KOPT-K1 (cell line): Measurements from ENCODE around the gene RHEBL1.

ENCODE experiments used
- H3K27ac ChIP-seq: fragments of 200-600 bp; sonication (generic); 2 replicates; pipeline ENCODE4 v1.5.1; 2016; ENCODE audit warnings: antibody characterized with exemption, mild to moderate bottlenecking, low read depth, low read length; ENCODE audit not compliant: poor library complexity, severe bottlenecking
- H3K36me3 ChIP-seq: fragments of 200-600 bp; sonication (generic); 2 replicates; pipeline ENCODE4 v1.5.1; 2017; ENCODE audit warnings: antibody characterized with exemption, mild to moderate bottlenecking, low read length, moderate library complexity; ENCODE audit not compliant: insufficient read depth
- H3K9me3 ChIP-seq: fragments of 200-600 bp; sonication (generic); 2 replicates; pipeline ENCODE4 v1.5.1; 2017; ENCODE audit warnings: antibody characterized with exemption, low read length, mild to moderate bottlenecking; ENCODE audit not compliant: insufficient read depth, poor library complexity, severe bottlenecking

RHEBL1 gene, protein sequence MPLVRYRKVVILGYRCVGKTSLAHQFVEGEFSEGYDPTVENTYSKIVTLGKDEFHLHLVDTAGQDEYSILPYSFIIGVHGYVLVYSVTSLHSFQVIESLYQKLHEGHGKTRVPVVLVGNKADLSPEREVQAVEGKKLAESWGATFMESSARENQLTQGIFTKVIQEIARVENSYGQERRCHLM

DNA sequence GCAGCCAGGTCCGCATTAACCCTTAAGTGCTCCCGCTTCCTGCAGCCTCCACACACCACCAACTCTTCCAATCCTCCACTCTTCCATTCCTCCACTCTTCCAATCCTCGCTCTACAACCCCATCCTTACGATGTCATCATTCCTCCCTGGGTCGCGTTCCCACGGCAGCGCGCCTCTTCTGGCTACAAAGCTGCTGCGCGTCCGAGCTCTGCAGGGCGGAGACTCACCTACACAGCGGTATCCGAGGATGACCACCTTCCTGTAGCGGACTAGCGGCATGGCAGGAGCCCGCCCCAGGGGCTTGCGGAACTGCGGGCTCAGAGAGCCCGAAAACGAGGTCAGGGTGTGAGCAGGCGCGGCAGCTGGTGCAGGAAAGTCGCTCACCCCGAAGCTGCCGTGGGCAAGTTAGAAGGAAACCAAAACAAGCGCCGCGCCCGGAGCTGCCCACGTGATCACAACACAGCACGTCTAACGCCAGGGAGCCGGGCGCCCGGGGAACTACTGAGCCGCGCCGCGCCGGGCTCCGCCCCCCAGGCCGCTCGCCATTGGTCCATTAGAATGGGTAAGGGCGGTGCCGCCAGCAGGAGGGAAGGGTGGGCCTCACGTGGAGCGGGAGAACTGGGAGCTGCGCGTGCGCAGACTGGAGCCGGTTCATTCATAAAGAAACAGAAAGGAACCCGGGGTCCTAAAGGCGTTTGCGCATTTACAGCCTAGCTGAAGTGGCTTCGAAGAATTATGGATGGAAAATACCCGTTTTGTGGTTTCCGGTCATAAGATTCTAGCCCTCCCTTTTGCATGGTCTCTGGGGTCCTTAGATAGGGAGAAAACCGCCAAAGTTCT, at the start of gene RHEBL1:
RHEBL1 (minus strand) TSS at position 473 of the 840 bp plus-strand sequence; CDS start at position 279, 194 bp downstream.
- Histone ChIP-seq H3K9me3 (no peaks in the 10 kb centered on the region), H3K27ac (peak within 1 kb of the TSS; percentile 67), H3K36me3 (no peaks in the 10 kb centered on the region)

DNA sequence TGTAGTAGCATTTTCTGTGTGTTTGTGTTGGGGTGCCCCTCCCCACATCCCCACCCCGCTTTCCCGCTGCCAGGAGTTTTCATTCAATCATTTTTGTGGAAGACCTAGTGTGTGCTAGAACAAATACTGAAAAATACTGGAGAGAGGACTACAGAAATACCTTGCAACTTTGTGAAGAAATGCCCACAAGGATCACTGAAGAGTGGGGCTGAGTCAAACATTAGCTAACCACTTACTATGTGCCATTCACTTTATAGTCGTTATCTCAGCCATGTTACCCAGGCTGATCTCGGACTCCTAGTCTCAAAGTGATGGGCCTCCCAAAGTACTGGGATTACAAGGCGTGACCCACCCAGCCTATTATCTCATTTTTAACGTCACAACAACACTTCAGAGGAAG, 41.4 kb upstream of the RHEBL1 start:
- Histone ChIP-seq H3K9me3 (no peaks in the 10 kb centered on the region), H3K27ac (peak overlapping the region; percentile 66), H3K36me3 (no peaks in the 10 kb centered on the region; the same call in 1 of the 2 replicates)

DNA sequence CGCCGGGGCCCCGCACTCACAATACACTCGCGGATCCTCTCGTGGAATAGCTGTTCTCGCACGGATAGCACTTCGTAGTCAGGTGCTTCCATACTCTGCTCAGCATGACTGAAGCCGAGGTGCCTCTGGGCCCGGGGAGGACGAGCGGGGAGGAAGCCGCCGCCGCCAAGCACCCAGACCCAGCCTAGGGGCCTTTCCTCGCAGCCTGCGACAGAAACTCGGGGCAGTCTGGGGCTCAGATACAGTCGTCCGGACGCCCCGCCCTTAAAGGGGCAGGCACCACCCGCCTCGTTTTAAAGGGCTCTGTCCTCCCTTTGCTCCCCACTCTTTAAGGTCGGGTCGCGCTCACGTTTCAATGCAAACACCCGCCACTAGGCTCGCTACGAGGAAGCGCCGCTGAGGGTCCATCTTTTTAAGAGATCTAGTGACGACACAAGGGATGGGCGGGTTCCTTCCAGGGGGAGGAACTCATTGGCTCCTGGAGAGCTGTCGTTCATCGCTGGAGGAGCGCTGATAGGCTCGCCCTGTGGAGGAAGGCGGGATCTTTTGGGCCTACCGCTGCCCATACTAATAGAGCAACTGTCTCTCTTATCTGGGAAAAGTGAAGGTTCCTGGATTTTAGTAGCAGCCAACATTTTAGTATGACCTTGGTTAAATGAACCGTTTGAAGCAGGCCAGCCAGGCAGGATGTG, 40.8 kb upstream of the RHEBL1 start, which contains the start of gene LMBR1L:
LMBR1L (minus strand) TSS at position 384 of the 692 bp plus-strand sequence; CDS start at position 92, 292 bp downstream.
- Histone ChIP-seq H3K9me3 (no peaks in the 10 kb centered on the region), H3K27ac (peak within 1 kb of the TSS; percentile 66), H3K36me3 (no peaks in the 10 kb centered on the region; the same call in 1 of the 2 replicates)

DNA sequence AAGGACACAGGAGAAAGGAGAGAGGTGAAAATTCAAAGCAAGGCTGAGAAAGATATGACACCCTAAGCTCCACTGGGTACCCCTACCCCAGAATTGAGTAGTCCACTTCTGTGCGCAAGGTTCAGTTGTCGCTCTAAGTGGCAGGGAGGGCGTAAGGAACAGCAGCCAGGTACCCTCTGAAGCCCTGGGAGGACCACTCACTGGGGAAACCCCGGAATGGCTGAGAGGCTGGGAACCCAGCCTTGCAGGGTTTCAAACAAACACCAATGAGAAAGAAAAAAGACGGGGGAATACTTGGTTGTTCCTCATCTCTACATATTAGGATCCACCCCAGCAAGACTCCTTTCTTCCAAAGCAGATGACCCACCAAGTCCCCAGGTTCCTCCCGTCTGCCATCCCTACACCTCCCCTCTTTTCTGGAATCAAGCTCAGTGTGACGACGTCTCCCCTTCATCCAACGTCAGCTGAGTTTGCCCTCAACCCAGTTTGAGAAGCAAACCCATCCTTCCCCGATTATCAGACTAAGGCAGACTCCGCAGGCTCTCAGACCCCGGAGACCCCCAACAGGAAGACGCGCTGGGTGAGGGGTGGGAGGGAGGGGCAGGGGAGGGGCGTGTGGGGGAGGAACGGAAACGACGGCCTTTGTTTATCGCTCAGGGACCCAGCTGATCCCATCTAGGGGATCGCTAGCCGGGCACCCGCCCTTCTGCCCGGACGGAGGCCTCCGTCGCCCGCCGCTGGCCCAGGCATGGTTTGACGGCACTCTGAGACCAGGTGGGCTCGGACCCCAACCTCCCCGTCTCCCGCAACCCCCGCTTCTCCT, 40.1 kb upstream of the RHEBL1 start:
- H3K27ac ChIP-seq: peak overlapping the region; percentile 66
- no peaks in the 10 kb centered on the region for H3K9me3 ChIP-seq
- H3K36me3 ChIP-seq: peaks cover 3% of the 10 kb centered on the region; the same call in 1 of the 2 replicates

DNA sequence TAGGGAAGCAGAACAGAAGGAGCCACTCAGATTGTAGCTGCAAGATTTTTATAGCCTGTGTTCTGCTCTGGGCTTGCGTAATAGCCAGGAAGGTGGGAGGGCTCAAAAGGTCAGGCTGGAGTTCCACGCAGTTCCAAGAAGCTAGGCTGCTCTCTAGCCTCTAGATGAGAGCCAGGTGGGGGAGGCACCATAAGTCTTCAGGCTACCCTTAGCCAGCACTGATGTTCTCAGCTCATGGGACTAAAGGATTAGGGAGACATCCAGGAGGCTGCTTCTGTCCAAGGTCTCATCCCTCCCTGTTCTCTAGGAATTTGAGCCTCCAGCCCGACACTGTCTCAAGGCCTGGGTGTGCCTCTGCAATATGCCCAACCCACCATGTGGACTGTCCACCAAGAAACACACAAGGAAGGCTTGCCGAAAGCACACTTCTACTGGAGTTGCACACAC, 39.2 kb upstream of the RHEBL1 start:
- H3K9me3 ChIP-seq: no peaks in the 10 kb centered on the region

DNA sequence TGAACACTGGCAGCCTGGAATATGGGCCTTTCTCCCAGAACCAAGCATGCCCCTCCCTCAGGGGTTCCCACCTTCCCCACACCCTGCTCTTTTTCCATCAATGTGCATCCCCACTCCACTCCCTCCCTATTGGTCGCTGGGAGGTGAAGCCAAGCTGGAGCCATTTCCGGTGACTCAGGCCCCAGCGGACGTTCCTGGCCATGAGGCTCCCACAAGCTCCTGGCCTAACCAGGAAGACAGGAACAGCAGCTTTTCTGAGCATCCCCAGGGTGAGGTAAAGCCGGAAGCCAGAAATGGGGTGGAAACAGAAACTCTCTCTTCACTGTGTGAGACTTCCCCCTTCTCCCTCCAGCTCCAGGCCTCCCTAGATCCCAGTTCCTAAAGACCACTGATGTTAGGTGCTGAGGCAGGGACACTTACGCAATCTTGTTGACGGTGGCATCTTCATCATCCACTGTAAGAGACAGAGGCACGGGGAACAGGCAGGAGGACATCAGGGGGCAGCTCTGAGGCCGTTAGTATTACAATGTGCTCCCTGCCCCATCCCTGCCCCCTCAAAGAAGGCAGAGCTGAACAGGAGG, 35.8 kb upstream of the RHEBL1 start:
- H3K9me3 ChIP-seq: no peaks in the 10 kb centered on the region
- H3K27ac ChIP-seq: no peak overlapping the region
- peaks cover 45% of the 10 kb centered on the region for H3K36me3 ChIP-seq

More for the DNA sequence above, 39.2 kb upstream of the RHEBL1 start:
- Histone ChIP-seq H3K36me3 (peaks cover 11% of the 10 kb centered on the region), H3K27ac (no peak overlapping the region)

DNA sequence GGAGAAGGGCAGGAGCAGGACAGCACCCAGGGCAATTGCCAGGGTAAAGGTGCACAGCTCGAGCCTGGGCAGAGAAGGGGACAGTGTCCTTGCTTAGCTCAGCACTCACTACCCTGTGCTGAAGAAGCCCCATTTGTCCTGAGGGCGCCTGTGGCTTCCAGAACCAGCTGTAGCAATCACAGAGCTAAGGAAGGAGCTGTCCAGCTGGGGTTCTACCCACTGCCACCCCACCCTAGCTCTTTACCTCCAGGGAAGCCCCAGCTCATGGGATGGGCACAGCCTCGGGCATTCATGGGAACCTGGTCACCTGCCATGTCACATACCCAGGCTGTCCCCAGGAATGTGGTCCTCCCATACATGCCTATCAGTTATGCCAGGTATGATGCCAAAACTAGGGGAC, 35.0 kb upstream of the RHEBL1 start:
- Histone ChIP-seq H3K27ac (no peak overlapping the region), H3K9me3 (no peaks in the 10 kb centered on the region), H3K36me3 (peaks cover 53% of the 10 kb centered on the region)

DNA sequence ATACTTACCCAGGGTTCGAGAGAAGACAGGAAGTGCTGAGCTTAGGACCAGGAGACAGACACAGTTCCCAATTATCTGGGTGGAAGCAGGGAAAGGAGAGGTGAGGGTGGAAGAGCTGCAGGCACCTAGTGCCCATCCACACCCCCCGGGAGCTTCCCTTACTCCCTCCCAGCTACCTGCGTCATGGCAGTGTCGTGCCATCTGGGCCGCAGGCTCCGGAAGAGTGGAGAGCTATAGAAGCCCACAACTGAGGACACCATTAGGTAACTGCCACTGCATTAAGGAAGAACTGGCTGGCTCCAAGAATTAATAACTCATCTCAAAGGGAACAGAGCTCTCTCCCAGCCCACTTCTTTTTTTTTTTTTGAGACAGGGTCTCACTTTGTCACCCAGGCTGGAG, 30.6 kb upstream of the RHEBL1 start:
- Histone ChIP-seq H3K36me3 (peaks cover 68% of the 10 kb centered on the region), H3K9me3 (no peaks in the 10 kb centered on the region), H3K27ac (no peak overlapping the region)

DNA sequence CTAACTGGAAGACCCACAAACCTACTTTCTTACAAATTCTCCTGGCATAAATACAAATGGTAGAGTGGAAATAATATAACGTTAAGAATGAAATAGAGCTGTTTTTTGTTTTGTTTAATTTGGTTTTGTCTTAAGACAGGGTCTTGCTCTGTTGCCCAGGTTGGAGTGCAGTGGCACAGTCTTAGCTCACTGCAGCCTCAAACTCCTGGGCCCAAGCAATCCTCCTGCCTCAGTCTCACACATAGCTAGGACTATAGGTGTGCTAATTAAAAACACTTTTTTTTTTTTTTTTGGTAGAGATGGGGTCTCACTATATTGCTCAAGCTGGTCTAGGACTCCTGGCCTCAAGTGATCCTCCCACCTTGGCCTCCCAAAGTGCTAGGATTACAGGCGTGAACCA, 28.9 kb upstream of the RHEBL1 start:
- Histone ChIP-seq H3K36me3 (peaks cover 54% of the 10 kb centered on the region), H3K27ac (no peak overlapping the region), H3K9me3 (no peaks in the 10 kb centered on the region)

DNA sequence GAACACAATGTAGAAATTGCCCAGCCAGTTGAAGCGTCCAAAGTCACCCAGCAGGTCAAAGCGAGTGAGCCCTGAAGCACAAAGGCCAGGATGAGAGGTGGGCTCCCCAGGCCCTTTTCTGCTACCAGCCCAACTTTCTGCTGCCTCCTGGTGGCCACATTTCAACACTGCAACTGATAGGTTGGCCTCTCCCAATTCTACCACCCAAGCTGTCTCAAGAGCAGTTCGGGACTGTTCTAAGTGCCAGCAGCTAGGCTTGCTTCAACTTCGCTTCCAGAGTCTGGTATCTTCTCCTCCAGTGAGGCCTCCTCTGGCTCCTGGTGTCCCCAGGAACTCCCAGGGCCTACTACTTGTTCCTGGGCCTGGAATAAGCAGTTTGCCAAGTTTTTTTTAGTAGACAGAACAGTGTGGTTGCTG, 28.3 kb upstream of the RHEBL1 start:
- H3K9me3 ChIP-seq: no peaks in the 10 kb centered on the region
- peaks cover 47% of the 10 kb centered on the region for H3K36me3 ChIP-seq
- H3K27ac ChIP-seq: no peak overlapping the region

DNA sequence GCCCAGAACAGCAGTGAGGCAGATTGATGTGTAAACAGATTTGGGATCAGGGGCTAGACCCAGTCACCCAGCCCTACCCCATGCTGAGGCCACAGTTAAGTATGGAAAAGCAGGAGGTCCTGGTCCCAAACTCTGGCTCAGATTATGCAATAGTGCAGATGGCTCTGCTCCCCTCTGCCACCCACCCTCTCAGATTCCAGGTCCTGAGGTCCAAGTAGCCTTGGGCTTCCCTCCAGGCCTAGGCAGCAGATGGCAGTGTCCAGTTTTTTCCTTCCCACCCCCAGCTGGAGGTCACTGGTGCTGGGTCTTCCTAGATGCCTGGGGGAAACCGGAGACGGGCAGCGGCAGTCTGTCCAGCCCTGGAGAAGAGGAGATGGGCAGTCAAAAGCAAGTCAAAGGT, 27.6 kb upstream of the RHEBL1 start:
- no peak overlapping the region for H3K27ac ChIP-seq
- peaks cover 40% of the 10 kb centered on the region for H3K36me3 ChIP-seq
- no peaks in the 10 kb centered on the region for H3K9me3 ChIP-seq

DNA sequence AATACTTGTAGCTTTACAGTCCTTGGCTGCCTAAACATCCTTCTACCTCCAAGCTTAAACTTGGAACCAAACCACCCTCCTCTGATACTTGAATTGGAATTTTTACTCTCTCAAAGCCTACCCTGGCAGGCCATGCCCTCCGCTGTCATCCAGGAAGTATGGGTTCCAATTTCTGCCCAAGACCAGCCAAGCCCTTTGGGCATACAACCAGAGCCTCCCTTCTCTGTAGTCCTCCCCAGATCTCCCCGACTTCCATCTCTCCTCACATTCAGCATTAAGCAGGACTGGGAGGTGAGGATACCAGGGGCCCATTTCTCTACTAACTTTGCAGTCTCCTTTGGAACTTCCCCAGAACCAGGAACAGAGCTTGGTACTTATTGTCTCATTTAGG, 25.2 kb upstream of the RHEBL1 start:
- Histone ChIP-seq H3K9me3 (no peaks in the 10 kb centered on the region), H3K36me3 (peaks cover 16% of the 10 kb centered on the region; the same call in 1 of the 2 replicates), H3K27ac (no peak overlapping the region)

DNA sequence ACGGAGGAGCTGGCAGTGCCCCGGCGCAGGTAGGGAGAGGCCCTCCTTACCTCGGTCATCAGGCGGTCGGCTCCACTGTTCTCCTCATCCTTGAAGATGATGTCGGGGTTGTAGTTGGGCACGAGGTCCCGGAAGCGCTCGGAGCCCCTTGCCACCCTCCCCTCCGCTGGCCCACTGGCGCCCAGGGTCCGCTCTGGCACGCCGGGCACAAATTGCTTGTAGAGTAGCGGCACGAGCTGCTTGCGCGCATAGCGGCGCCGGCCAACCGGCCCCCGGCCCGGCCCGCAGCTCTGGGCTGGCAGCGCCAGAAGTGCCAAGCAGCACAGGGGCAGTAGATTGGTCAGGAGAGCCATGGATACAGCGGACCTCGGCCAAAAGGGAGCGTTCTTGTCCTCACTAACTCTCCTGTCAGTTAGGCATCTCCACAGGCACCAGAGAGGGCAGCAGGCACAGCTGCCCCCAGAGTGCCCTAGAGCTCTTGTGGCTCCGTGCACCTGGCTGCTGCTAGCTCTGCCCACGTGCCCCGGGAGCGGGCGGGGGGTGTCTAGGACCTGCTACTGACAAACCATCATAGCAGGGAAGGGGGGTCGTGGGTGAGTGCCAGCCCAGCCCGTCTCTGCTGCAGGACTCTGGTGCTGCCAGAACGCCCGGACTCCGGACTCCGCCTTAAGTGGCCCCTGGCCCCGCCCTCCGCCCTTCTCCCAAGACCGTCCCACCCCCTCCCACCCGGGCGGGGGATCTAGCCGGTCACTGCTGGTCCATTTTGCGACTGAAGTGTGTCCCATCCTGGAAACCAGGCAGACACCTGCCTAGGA, 24.6 kb upstream of the RHEBL1 start, which contains the start of gene DHH:
DHH (minus strand) TSS at position 642 of the 815 bp plus-strand sequence; CDS start at position 353, 289 bp downstream.
- Histone ChIP-seq H3K27ac (no peak within 1 kb of the TSS), H3K9me3 (no peaks in the 10 kb centered on the region)

More for the DNA sequence above, 24.6 kb upstream of the RHEBL1 start, which contains the start of gene DHH:
- peaks cover 10% of the 10 kb centered on the region; the same call in 1 of the 2 replicates for H3K36me3 ChIP-seq
